ENCODE measurements around the gene B3GALT4.

- no peak for TF ChIP-seq EZH2 (IDR thresholded peaks at IDR 0.05; ENCODE audit: insufficient read depth, poor library complexity, severe bottlenecking)
- no peak for TF ChIP-seq EZH2phosphoT487 (IDR thresholded peaks at IDR 0.05; ENCODE audit: insufficient read depth, low read depth)
These were observed 10.3 kb downstream of the B3GALT4 start for GRCh38 chr6:33286946-33287914.

Data from GM23248 (cell line).